Measurements from ENCODE around the gene STAG2.

GRCh38 chrX:124087000-124087746, 125.7 kb downstream of the STAG2 start:
- TF ChIP-seq EZH2phosphoT487 (IDR thresholded peaks at IDR 0.05; ENCODE audit: insufficient read depth, low read depth) = no peak
- no peak for TF ChIP-seq EZH2 (IDR thresholded peaks at IDR 0.05; ENCODE audit: insufficient read depth, poor library complexity, severe bottlenecking)

All from GM23248 (cell line).